ENCODE measurements around the gene SNRNP48. TPM values are rescaled to one million over a fixed set of nuclear protein-coding genes. Genes with fewer than 3 reads are reported as not detected.

SNRNP48 gene
- total and polyA plus RNA-seq, 2 of the 4 experiments (the other 2 are of a cell fraction) = 5.2 to 6.2 TPM

DNA sequence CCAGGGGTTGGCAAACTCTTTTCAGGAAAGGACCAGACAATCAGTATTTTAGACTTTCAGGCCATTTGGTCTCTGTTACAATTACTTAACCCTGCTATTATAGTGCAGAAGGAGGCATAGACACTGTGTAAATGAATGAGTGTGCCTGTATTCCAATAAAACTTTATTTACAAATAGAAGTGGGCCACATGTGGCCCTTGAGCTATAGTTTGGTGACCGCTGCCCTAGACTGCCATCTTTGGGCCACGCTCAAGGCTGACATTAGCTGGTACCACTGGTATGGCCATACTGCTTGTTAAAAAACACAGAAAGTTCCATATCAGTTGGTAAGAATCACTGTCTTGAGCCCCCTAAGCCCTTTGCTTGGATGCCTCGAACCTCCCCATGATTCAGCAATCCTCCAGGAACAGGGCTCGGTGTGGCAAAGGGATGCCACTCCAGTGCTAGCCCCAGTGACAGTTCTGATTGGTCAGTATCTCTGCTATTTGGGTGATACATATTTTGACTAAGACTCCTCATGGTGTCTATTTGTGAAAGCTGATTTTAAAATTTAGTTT, 23.3 kb upstream of the SNRNP48 start:
- 100% methylated on average over 2 of the region's 4 CpGs; no CpG with 5 or more reads in 1 of the 2 experiments for WGBS, 2 experiments (ENCODE audit: extremely low coverage in 2 of 2, insufficient read length in 1 of 2)
- POLR2A ChIA-PET (ENCODE audit: unreplicated experiment) = no interaction called here

More for the DNA sequence above, 23.3 kb upstream of the SNRNP48 start:
- BruUV-seq (replicated peaks) = no TSS peak
- Histone ChIP-seq H3K79me1 (ENCODE audit: low read depth in 1 of 2, low read length in 2 of 2) (no peaks in the 10 kb centered on the region), H2BK5ac (ENCODE audit: low read depth, low read length, poor library complexity, severe bottlenecking) (no peak overlapping the region), H3K36me3 (ENCODE audit: control insufficient read depth, insufficient read depth, low read length) (peaks cover 6% of the 10 kb centered on the region; the same call in 1 of the 2 replicates), H3K18ac (ENCODE audit: low read depth, low read length) (no peak overlapping the region), H2AFZ (replicated peaks; ENCODE audit: low read length, poor library complexity) (no peak overlapping the region), H3K4me1 (ENCODE audit: control insufficient read depth, insufficient read depth, low read length) (no peaks in the 10 kb centered on the region), H4K5ac (ENCODE audit: low read depth, low read length) (no peak overlapping the region), H3K4me2 (ENCODE audit: low read depth, low read length) (no peak overlapping the region), H3K4ac (ENCODE audit: low read depth, low read length) (no peak overlapping the region), H3K23ac (ENCODE audit: low read depth, low read length) (no peak overlapping the region), H4K91ac (ENCODE audit: insufficient read depth, low read depth, low read length) (no peak overlapping the region), H2AK5ac (ENCODE audit: low read depth, low read length) (no peak overlapping the region), H3K27me3 (ENCODE audit: control insufficient read depth, insufficient read depth, low read length) (no peaks in the 10 kb centered on the region), H3K4me3 (ENCODE audit: insufficient read depth, low read depth, low read length) (no peak overlapping the region), H3K14ac (replicated peaks; ENCODE audit: low read depth, low read length) (no peak overlapping the region), H2BK120ac (ENCODE audit: low read depth, low read length) (no peak overlapping the region), H2BK15ac (ENCODE audit: low read depth, low read length) (no peak overlapping the region), H3K9me3 (ENCODE audit: control insufficient read depth, insufficient read depth, low read length) (no peaks in the 10 kb centered on the region), H2BK20ac (ENCODE audit: low read depth, low read length) (no peak overlapping the region), H4K8ac (ENCODE audit: low read depth in 2 of 2, low read length in 2 of 2) (no peak overlapping the region), H4K20me1 (ENCODE audit: insufficient read depth, low read length) (no peaks in the 10 kb centered on the region), H3K27ac (ENCODE audit: insufficient read depth, low read length) (no peak overlapping the region), H2AK9ac (replicated peaks; ENCODE audit: low read depth, low read length, poor library complexity) (no peak overlapping the region), H3K9me1 (ENCODE audit: insufficient read depth, low read length) (no peaks in the 10 kb centered on the region), H3K56ac (ENCODE audit: extremely low read depth, insufficient read depth, low read length) (no peak overlapping the region), H3K9ac (ENCODE audit: low read depth, low read length) (no peak overlapping the region)
- CTCF ChIA-PET = no interaction called here
- DNase-seq = no peak
- dilution Hi-C loops (cut with HindIII; ENCODE audit: low sequenced_read_pairs, unreplicated experiment) (no loop called here), in situ Hi-C loops (cut with MboI; ENCODE audit: low sequenced_read_pairs) (no loop called here), intact Hi-C loops (cut with micrococcal nuclease) (no loop called here)
- ATAC-seq (ENCODE audit: low read depth) = no peak
- TF ChIP-seq POLR2A (IDR thresholded peaks at IDR 0.05; ENCODE audit: low read depth, low read length) (no peak), MAZ (IDR thresholded peaks at IDR 0.05; ENCODE audit: borderline replicate concordance, low read depth, low read length) (no peak), RCOR1 (IDR thresholded peaks at IDR 0.05; ENCODE audit: insufficient replicate concordance, low read length) (no peak), CEBPB (IDR thresholded peaks at IDR 0.05; ENCODE audit: low read depth, low read length) (no peak), MXI1 (IDR thresholded peaks at IDR 0.05; ENCODE audit: borderline replicate concordance, low read depth, low read length) (no peak), RAD21 (IDR thresholded peaks at IDR 0.05; ENCODE audit: low read length) (no peak), ELK1 (IDR thresholded peaks at IDR 0.05; ENCODE audit: borderline replicate concordance, low read depth, low read length) (no peak), FOS (IDR thresholded peaks at IDR 0.05; ENCODE audit: low read depth, low read length) (no peak)
